NB4 (cell line): ENCODE data around the gene PNMA6F.

Source experiments
- CTCF ChIP-seq: IDR thresholded peaks from one replicate; pipeline ENCODE4 v1.5.1; 2012; ENCODE audit warnings: low read depth, low read length
- MAX ChIP-seq: IDR thresholded peaks from 2 replicates; pipeline ENCODE4 v1.6.1; 2011; ENCODE audit warnings: low read depth, low read length
- POLR2A ChIP-seq: IDR thresholded peaks from 2 replicates; pipeline ENCODE4 v1.6.1; 2011; ENCODE audit warnings: mild to moderate bottlenecking; ENCODE audit not compliant: insufficient read length; ENCODE audit errors: extremely low read depth

- TF ChIP-seq CTCF = no peak
- no peak for TF ChIP-seq POLR2A
- no peak for TF ChIP-seq MAX
Observed at GRCh38 chrX:153336988-153337387, 15.4 kb upstream of the PNMA6F start.
